OCI-LY7 (cell line): ENCODE measurements around the gene PRLHR. TPM values are rescaled to one million over a fixed set of nuclear protein-coding genes. Genes with fewer than 3 reads are reported as not detected.

Experiments used
- BruUV-seq: library from RNA; stranded (reverse); fragments of 400-500 nt; replicated peaks from 2 replicates; lab custom pipeline; 2021; lab: Mats Ljungman, UMichigan
- CTCF ChIA-PET: fragments of 300-600 bp; sonication (Branson Sonifier 250); formaldehyde crosslinking; loops from one replicate; lab custom pipeline; 2022; ENCODE audit warnings: antibody characterized with exemption; ENCODE audit not compliant: unreplicated experiment; lab: Charles Lee
- POLR2A ChIA-PET: fragments of 300-600 bp; sonication (Branson Sonifier 250); formaldehyde crosslinking; loops from one replicate; lab custom pipeline; 2022; ENCODE audit warnings: antibody characterized with exemption; lab: Charles Lee
- DNase-seq: peaks from one replicate; pipeline ENCODE4 v3.0.0-alpha.2; 2015; ENCODE audit warnings: low spot score
- H2AFZ ChIP-seq: fragments of 200-600 bp; sonication (generic), shearing (Covaris generic); 2 replicates; pipeline ENCODE4 v1.6.1; 2014; ENCODE audit warnings: mild to moderate bottlenecking, antibody characterized with exemption, low read length, moderate library complexity
- H3K27ac ChIP-seq: fragments of 200-600 bp; sonication (generic); 2 replicates; pipeline ENCODE4 v1.5.1; 2014; ENCODE audit warnings: mixed run types, low read depth, mild to moderate bottlenecking, moderate library complexity, low read length, inconsistent platforms; ENCODE audit not compliant: poor library complexity, severe bottlenecking
- H3K36me3 ChIP-seq: fragments of 200-600 bp; sonication (generic); 2 replicates; pipeline ENCODE4 v1.6.1; 2014; ENCODE audit warnings: mild to moderate bottlenecking, antibody characterized with exemption, low read length, moderate library complexity, mixed read lengths; ENCODE audit not compliant: insufficient read depth
- H3K4me1 ChIP-seq: fragments of 200-600 bp; sonication (generic); 2 replicates; pipeline ENCODE4 v1.5.1; 2014; ENCODE audit warnings: mild to moderate bottlenecking, low read length; ENCODE audit not compliant: insufficient read depth, poor library complexity, severe bottlenecking
- H3K4me2 ChIP-seq: fragments of 200-600 bp; sonication (generic); 2 replicates; pipeline ENCODE4 v1.6.1; 2014; ENCODE audit warnings: mild to moderate bottlenecking, low read length
- H3K4me3 ChIP-seq: fragments of 200-600 bp; sonication (generic); 2 replicates; pipeline ENCODE4 v1.5.1; 2014; ENCODE audit warnings: mild to moderate bottlenecking, low read depth, low read length; ENCODE audit not compliant: poor library complexity, severe bottlenecking
- H3K79me2 ChIP-seq: fragments of 200-600 bp; sonication (generic); 2 replicates; pipeline ENCODE4 v1.6.1; 2016; ENCODE audit warnings: low read depth, mild to moderate bottlenecking, low read length, moderate library complexity, mixed read lengths; ENCODE audit not compliant: insufficient read depth
- H3K9me2 ChIP-seq: fragments of 200-600 bp; sonication (generic); 2 replicates; pipeline ENCODE4 v1.6.1; 2016; ENCODE audit warnings: mild to moderate bottlenecking, low read length, mixed read lengths; ENCODE audit not compliant: insufficient read depth
- H3K9me3 ChIP-seq: fragments of 200-600 bp; sonication (generic); 2 replicates; pipeline ENCODE4 v1.6.1; 2014; ENCODE audit warnings: mild to moderate bottlenecking, mixed run types, low read length, mixed read lengths
- H4K20me1 ChIP-seq: fragments of 200-600 bp; sonication (generic); 2 replicates; pipeline ENCODE4 v1.6.1; 2014; ENCODE audit warnings: mild to moderate bottlenecking, antibody characterized with exemption, low read length, moderate library complexity, mixed read lengths; ENCODE audit not compliant: insufficient read depth
- CTCF ChIP-seq: fragments of 200-600 bp; sonication (generic); conservative IDR thresholded peaks from 2 replicates; pipeline ENCODE4 v1.5.1; 2014; ENCODE audit warnings: mild to moderate bottlenecking, antibody characterized with exemption, low read length, moderate library complexity, mixed read lengths
- EZH2phosphoT487 ChIP-seq: fragments of 200-600 bp; sonication (generic); IDR thresholded peaks from 2 replicates; pipeline ENCODE4 v1.6.1; 2018; ENCODE audit warnings: low read depth, borderline replicate concordance, mild to moderate bottlenecking, mixed run types, antibody characterized with exemption, low read length, moderate library complexity, mixed read lengths
- intact Hi-C: fragments of 100-400 bp; cut with micrococcal nuclease; formaldehyde crosslinking; loops from one replicate; pipeline ENCODE4 v1.10.0; 2022; ENCODE audit not compliant: unreplicated experiment
- total RNA-seq, 2 experiments: library from RNA; depleted of rRNA in 1 of 2; stranded (reverse); fragments of >200 nt in 1 of 2; shearing (Covaris generic) in 1 of 2; gene quantifications; 2 replicates each; pipeline ENCODE4 v1.2.3, GENCODE V29; 2014 to 2022

Gene PRLHR
- total RNA-seq, 2 experiments from 2014 or later = not detected

GRCh38 chr10:118635674-118636402 is 40.4 kb upstream of the PRLHR start:
- no peak for DNase-seq
- Histone ChIP-seq H3K4me3 (no peak overlapping the region), H2AFZ (no peak overlapping the region), H3K9me2 (no peaks in the 10 kb centered on the region), H3K79me2 (no peaks in the 10 kb centered on the region), H3K27ac (no peak overlapping the region), H3K9me3 (no peaks in the 10 kb centered on the region), H3K36me3 (no peaks in the 10 kb centered on the region), H3K4me2 (no peak overlapping the region), H4K20me1 (no peaks in the 10 kb centered on the region), H3K4me1 (no peaks in the 10 kb centered on the region)
- TF ChIP-seq EZH2phosphoT487 (no peak), CTCF (no peak)
- BruUV-seq = no TSS peak
- ChIA-PET CTCF (no interaction called here), POLR2A (interaction anchor here (0.7 to 1.3 kb wide), 2 partner anchors 9 to 57 kb away, joined by 3 to 5 read pairs; no protein-coding TSS in a partner anchor)
- intact Hi-C loops = no loop called here

- ChIA-PET CTCF (interaction anchor here (0.6 kb wide), 1 partner anchor 13 kb away, joined by 3 read pairs; no protein-coding TSS in a partner anchor), POLR2A (interaction anchor here (0.6 kb wide), 1 partner anchor 1690 kb away, joined by 3 read pairs; no protein-coding TSS in a partner anchor)
- no TSS peak for BruUV-seq
- Histone ChIP-seq H3K27ac (no peak overlapping the region), H2AFZ (no peak overlapping the region), H3K79me2 (no peaks in the 10 kb centered on the region), H4K20me1 (no peaks in the 10 kb centered on the region), H3K4me3 (no peak overlapping the region), H3K36me3 (no peaks in the 10 kb centered on the region), H3K9me3 (no peaks in the 10 kb centered on the region), H3K4me1 (no peaks in the 10 kb centered on the region), H3K4me2 (no peak overlapping the region), H3K9me2 (no peaks in the 10 kb centered on the region)
- DNase-seq = no peak
- TF ChIP-seq CTCF (no peak), EZH2phosphoT487 (no peak)
- intact Hi-C loops = no loop called here
Observed at GRCh38 chr10:118633786-118634185, 38.3 kb upstream of the PRLHR start.

GRCh38 chr10:118629211-118629610 is 33.8 kb upstream of the PRLHR start:
- intact Hi-C loops = no loop called here
- Histone ChIP-seq H3K36me3 (no peaks in the 10 kb centered on the region), H4K20me1 (no peaks in the 10 kb centered on the region), H3K9me2 (no peaks in the 10 kb centered on the region), H3K4me3 (no peak overlapping the region), H3K4me2 (no peak overlapping the region), H2AFZ (no peak overlapping the region), H3K4me1 (no peaks in the 10 kb centered on the region), H3K27ac (no peak overlapping the region), H3K79me2 (no peaks in the 10 kb centered on the region), H3K9me3 (no peaks in the 10 kb centered on the region)
- ChIA-PET CTCF (no interaction called here), POLR2A (interaction anchor here (1.0 to 1.2 kb wide), 2 partner anchors 14 to 28 kb away, joined by 3 to 4 read pairs; no protein-coding TSS in a partner anchor)
- TF ChIP-seq CTCF (no peak), EZH2phosphoT487 (no peak)
- no TSS peak for BruUV-seq
- DNase-seq = no peak
